GM19467 (cell line): ENCODE data around the gene SUGCT.

Experiments
- ATAC-seq: cut with Tn5 transposase; IDR thresholded peaks from one replicate; pipeline ENCODE4 v1.9.1; 2021; ENCODE audit warnings: mild to moderate bottlenecking, moderate library complexity; ENCODE audit not compliant: unreplicated experiment

SUGCT gene

DNA sequence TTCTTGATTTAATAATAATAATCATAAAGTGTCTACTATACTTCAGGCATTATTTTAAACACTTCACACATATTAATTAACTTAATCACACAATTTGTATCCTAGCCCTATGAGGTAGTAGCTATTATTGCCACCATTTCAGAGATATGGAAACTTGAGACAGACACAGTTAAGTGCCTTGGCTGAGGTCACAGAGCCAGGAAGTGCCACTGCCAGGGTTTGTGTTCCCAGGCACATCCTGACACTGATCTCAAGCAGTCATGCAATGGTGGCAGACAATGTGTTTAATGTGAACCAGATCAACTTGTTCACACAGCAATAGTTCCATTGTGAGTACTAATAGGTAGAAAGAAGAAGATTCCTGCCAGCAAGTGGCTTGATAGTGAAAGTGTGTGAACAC lies 666.0 kb downstream of the SUGCT start:
- ATAC-seq, result no peak

DNA sequence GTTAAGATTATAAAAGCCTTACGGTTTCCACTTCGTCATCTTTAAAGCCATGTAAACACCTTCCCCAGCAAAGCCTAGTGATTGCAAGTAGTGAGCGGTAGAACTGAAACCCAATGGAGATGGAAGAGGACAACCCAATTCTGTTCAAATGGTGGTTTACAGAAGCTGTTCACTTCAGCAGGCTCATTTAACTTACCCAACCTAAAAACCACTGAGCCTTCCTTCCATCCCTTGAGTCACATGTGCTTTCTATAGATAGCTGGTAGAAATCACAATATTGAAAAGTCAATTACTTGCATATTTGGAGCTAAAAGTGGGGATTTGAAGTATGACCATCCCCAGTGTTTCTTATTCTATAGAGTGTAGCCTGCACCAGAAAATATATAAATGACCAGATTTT lies 667.7 kb downstream of the SUGCT start:
- ATAC-seq, result no peak

DNA sequence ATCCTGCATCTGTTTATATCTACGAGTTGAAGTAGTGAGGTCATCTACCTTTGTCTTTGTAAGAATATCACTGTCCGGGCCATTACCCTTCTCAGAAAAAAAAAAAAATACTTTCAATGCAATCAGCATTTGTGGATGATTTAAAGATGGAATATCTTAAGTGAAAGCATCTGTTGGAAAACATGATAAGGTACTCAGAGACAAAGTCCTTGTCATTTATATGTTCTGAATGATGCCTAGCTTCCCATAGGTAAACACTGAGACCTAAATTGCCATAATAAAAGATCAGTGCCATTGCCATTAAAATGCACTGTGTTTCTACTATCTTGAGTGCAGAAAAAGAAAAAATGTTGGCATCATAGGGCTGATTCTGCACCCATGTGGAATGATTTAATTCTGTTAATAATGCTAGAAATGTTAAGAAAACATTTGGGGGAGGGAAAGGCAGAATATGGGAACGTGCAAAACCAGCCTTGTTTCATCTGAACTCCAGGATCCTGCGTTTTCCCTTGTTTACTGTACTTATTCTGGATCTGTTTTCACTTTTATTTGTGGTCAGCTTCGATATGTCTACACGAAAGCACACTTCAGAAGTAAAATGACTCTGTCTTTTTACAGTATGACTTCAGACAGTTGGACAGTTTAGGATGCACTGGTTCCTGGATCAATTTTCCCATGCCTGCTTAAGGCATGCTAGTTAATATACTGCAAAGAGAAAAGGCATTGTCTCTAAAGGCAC lies 669.8 kb downstream of the SUGCT start:
- ATAC-seq, result no peak

DNA sequence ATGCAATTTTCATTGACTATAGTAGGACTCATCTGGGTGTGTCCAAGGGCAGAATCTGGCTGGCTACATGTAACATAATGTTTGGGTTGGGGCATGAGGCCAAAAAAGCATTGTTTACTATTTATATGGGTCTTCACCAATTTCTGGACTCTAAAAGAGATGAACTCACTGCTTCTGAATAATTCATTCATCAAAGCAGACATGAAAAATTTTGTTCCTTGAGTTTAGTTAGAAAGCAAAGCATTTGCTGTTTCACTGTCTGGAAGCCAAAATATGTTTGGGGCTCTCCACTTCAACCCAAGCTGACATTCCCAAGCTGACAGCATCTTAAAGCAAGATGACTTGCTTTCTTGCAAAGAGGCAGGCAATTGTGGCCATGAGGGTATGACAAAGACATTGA lies 670.6 kb downstream of the SUGCT start:
- ATAC-seq, result no peak

- ATAC-seq, result no peak
These were observed 673.7 kb downstream of the SUGCT start for GRCh38 chr7:40808378-40808942.

DNA sequence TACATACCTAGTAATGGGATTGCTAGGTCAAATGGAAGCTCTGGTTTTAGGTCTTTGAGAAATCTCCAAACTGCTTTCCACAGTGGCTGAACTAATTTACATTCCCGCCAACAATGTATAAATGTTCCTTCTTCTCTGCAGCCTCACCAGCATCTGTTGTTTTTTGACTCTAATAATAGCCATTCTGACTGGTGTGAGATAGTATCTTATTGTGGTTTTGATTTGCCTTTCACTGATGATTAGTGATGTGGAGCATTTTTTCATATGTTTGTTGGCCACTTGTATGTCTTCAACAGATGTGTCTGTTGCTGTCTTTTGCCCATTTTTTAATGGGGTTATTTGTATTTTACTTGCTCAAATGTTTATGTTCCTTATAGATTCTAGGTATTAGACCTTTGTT lies 675.5 kb downstream of the SUGCT start:
- ATAC-seq, result no peak

DNA sequence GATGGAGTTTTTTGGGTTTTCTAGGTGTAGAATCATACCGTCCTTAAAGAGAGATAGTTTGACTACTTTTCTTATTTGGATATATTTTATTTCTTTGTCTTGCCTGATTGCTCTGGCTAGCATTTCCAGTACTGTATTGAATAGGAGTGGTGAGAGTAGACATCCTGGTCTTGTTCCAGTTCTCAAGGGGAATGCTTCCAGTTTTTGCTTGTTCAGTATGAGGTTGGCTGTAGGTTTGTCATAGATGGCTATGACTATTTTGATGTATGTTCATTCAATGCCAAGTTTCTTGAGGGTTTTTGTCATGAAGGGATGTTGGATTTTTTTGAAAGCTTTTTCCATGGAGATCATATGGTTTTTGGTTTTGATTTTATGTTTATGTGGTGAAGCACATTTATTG lies 676.9 kb downstream of the SUGCT start:
- ATAC-seq, result no peak

- ATAC-seq, result no peak
These were observed 680.2 kb downstream of the SUGCT start for GRCh38 chr7:40815022-40815421.

DNA sequence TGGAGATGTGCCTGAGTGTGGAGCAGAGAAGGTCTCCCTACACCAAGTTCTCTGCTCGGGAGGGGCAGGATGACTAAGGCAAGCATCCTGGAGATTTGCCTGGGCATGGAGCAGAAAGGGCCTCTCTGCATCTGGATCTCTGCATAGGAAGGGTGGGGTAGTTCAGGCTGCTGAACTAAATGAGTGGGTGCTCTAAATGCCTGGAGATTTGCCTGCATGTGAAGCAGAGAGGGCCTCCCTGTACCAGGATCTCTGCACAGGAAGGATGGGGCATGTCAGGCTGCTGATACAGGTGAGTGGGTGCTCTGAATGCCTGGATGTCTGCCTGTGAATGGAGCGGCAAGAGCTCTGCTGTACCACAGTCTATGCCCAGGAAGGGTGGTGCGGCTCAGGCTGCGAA lies 680.7 kb downstream of the SUGCT start:
- no peak for ATAC-seq

DNA sequence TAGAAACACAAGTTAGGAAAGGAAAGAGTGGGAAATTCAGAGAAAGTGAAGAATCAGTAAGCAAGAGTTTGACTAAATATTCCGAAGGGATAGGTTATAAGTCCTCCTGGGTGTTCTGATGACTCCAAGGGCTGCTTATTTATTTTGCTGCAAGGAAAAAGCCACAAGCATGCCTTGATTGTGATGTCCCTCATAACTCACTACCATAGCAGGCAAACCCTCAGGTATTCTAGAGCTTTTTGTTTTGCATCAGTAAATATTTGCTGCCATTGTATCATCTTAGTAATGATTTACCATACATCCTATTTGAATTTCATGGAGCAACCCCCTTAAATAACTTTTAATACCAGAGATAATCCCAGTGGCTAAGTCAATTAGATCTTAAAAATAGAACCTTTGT lies 688.1 kb downstream of the SUGCT start:
- ATAC-seq, result no peak

DNA sequence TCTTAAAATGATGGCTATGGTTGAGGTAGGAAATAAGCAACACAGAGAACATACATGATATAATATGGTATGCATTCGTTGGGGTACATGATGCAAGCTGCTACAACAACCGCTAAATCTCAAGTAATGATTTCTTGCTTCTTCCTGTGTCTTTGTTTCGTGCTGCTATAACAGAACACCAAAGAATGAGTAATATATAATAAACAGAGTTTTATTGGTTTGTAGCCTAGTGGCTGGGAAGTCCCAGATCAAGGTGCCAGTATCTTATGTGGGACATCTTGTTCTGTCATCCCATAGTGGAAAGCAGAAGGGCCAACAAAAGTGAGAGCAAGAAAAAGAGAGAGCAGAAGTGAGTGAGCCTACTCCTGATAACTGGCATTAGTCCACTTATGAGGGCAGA lies 689.7 kb downstream of the SUGCT start:
- no peak for ATAC-seq

- ATAC-seq, result no peak
These were observed 691.8 kb downstream of the SUGCT start for GRCh38 chr7:40826411-40827221.

- no peak for ATAC-seq
These were observed 692.6 kb downstream of the SUGCT start for GRCh38 chr7:40827222-40828085.

- ATAC-seq, result no peak
These were observed 694.1 kb downstream of the SUGCT start for GRCh38 chr7:40828686-40829600.

DNA sequence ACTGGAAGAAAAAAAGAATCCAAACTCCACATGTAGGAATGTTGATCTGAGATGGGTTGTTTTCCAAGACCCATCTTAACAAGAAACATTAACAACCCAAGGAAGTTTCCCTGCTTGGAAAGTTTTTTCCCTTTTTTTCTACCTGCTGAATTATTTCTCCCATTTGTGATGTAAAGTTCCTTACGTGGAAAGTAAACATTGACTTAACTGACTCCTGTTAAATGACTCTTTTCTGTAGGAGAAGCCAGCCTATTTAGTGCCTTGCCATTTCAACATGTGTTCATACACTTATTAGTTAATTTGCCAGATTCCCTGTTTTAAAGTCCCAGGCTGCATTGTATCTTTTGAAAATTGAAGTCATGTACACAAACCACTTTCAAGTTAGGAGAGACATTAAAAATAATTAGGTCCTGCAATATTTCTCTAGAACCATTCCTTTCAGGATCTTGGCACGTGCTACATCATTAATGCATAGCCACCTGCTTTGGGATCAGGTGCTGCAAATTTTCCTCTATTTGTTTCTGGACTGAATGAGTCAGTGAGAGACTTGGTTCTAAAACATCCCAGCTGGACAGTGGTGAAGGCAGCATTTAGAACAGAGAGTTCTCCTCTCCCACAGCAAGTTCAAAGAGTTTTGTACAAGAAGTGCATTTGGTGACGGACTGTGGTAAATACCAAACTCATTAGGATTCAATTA lies 698.5 kb downstream of the SUGCT start:
- no peak for ATAC-seq

GRCh38 chr7:40833888-40834234 lies 699.1 kb downstream of the SUGCT start:
- ATAC-seq, result no peak

GRCh38 chr7:40836218-40836617 lies 701.4 kb downstream of the SUGCT start:
- no peak for ATAC-seq

- no peak for ATAC-seq
These were observed 705.1 kb downstream of the SUGCT start for GRCh38 chr7:40839881-40840280.

- ATAC-seq, result no peak
These were observed 706.2 kb downstream of the SUGCT start for GRCh38 chr7:40840990-40841389.

DNA sequence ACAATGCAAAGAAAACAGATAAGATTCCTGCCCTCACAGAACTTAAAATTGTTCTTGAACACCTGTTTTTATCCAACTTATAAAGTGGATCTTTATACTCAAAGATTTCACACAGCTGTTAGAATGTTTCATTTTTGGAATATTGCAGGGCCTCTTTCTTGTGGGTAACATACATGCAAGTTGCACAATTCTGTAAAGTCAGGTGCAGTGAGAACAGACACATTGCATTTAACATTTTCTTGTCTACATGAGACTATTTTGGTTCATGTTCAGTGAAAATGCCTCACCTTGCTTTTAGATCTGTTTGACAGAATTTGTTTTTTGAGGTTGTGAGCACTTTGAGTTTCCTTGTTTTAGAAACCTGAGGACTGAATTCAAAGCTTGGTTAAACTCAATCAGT lies 707.8 kb downstream of the SUGCT start:
- ATAC-seq, result no peak
